HG02759 (cell line): ENCODE data around the gene FARS2.
"Not testable (repeated sequence)": the region's sequence is repeated elsewhere in the genome, so short reads cannot be mapped to it uniquely, and the experiment has no call there.

Source experiments
- ATAC-seq: cut with Tn5 transposase; IDR thresholded peaks from one replicate; pipeline ENCODE4 v1.9.1; 2021; ENCODE audit warnings: mild to moderate bottlenecking, moderate library complexity; ENCODE audit not compliant: unreplicated experiment

FARS2 gene

GRCh38 chr6:5656226-5656625 lies 394.9 kb downstream of the FARS2 start:
- no peak for ATAC-seq

- not testable (repeated sequence) for ATAC-seq
Measured at GRCh38 chr6:5656695-5657094, 395.4 kb downstream of the FARS2 start.

- ATAC-seq: no peak
Measured at GRCh38 chr6:5657684-5658430, 396.5 kb downstream of the FARS2 start.

GRCh38 chr6:5659467-5659866 lies 398.2 kb downstream of the FARS2 start:
- no peak for ATAC-seq

GRCh38 chr6:5660772-5661171 lies 399.5 kb downstream of the FARS2 start:
- no peak for ATAC-seq

GRCh38 chr6:5662797-5663196 lies 401.5 kb downstream of the FARS2 start:
- no peak for ATAC-seq

GRCh38 chr6:5663259-5663658 lies 401.9 kb downstream of the FARS2 start:
- ATAC-seq: no peak

GRCh38 chr6:5663739-5664138 lies 402.4 kb downstream of the FARS2 start:
- no peak for ATAC-seq

- ATAC-seq: no peak
Measured at GRCh38 chr6:5664149-5664548, 402.8 kb downstream of the FARS2 start.

GRCh38 chr6:5665173-5665572 lies 403.9 kb downstream of the FARS2 start:
- ATAC-seq: no peak

- ATAC-seq: no peak
Measured at GRCh38 chr6:5665667-5666066, 404.4 kb downstream of the FARS2 start.

- no peak for ATAC-seq
Measured at GRCh38 chr6:5666695-5667094, 405.4 kb downstream of the FARS2 start.

GRCh38 chr6:5667737-5668136 lies 406.4 kb downstream of the FARS2 start:
- no peak for ATAC-seq

- ATAC-seq: no peak
Measured at GRCh38 chr6:5670381-5670780, 409.1 kb downstream of the FARS2 start.

- no peak for ATAC-seq
Measured at GRCh38 chr6:5670811-5671561, 409.7 kb downstream of the FARS2 start.

- no peak for ATAC-seq
Measured at GRCh38 chr6:5671601-5672559, 410.6 kb downstream of the FARS2 start.

- ATAC-seq: no peak
Measured at GRCh38 chr6:5672581-5673011, 411.3 kb downstream of the FARS2 start.

GRCh38 chr6:5673019-5673790 lies 411.9 kb downstream of the FARS2 start:
- ATAC-seq: no peak

GRCh38 chr6:5674141-5674540 lies 412.8 kb downstream of the FARS2 start:
- no peak for ATAC-seq

GRCh38 chr6:5674721-5675120 lies 413.4 kb downstream of the FARS2 start:
- no peak for ATAC-seq
